NOMO-1 treated with dmso at 0.1 percent for 144 hours (cell line): Measurements from ENCODE around the gene SBDS.
"Not testable (repeated sequence)": the region's sequence is repeated elsewhere in the genome, so short reads cannot be mapped to it uniquely, and the experiment has no call there.

Source experiments
- DNase-seq: peaks from one replicate; lab custom pipeline; 2025; ENCODE audit not compliant: unreplicated experiment; lab: John Stamatoyannopoulos, UW

SBDS gene

DNA sequence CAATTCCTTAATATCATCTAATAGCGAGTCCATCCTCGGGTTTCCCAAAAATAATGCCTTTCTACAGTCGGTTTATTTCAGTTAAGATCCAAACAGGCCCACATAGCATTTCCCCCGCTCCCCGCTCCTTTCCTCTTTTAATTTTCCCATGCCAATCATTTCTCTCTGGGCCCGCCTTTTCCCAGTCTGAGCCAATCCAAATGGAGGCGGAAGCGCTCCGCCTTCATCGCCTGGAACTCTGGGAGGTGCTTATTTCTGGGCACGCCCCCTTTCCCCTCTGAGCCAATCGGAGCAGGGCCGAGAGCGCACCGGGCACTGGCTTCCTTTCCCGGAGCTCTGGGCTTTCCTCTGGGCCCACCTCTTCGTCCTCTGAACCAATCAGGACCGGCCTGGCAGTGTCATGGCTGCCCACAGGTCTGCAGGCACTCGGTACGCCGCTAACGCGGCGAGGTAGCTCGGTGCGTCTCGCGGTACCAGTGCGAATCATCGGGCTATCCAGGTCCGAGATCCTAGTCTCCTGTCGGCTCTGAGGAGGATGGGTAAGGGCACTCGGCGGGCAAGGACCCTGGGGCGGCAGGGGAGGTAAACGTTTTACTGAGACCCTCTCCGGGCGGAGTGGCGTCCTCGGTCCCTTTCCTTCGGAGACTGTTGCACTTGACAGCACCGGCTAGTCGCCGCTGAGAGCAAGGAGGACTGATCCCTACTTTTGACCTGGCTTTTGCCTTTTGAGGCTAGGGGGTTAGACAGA, 1.2 kb upstream of the SBDS start, which contains the start of gene TYW1:
Gene TYW1 (plus strand): TSS at position 390 of the 748 bp plus-strand sequence. CDS start 146 bp downstream, at position 536.
- peak; percentile 90 for DNase-seq

DNA sequence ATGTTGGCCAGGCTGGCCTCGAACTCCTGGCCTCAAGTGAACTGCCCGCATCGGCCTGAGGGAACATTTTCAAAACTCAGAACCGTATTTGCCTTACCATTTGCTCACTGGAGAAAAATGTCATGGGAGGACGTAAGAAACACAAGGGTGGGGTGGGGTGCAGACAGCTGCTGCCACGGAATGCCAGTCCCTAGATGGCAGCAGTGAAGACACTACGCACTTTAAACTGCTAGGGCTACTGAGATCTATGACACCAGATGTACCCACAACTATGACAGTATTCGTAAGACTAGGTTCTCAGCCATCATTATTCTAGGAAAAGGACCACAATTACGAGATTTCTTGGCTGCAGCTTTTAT, 716 bp downstream of the SBDS start:
- DNase-seq: not testable (repeated sequence)

DNA sequence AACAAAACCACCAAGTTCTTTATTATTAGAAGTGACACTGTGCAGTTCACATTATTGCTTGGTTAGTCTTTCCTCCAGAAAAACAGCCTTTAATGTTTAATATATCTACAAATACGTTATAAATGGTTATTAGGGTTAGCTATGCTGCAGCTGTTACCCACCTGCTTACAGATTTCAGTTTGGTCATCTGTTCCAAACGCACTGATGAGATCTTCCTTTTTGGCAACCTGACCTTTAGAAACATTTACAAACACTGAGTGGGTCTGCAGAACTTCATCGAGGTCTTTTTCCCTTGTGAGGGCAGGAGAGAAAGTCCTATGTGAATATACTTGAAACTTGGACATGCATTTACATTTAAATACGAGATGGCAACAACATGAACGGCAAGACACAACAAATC, 1.3 kb downstream of the SBDS start:
- DNase-seq: not testable (repeated sequence)

GRCh38 chr7:66989552-66989951, 5.8 kb downstream of the SBDS start:
- not testable (repeated sequence) for DNase-seq

DNA sequence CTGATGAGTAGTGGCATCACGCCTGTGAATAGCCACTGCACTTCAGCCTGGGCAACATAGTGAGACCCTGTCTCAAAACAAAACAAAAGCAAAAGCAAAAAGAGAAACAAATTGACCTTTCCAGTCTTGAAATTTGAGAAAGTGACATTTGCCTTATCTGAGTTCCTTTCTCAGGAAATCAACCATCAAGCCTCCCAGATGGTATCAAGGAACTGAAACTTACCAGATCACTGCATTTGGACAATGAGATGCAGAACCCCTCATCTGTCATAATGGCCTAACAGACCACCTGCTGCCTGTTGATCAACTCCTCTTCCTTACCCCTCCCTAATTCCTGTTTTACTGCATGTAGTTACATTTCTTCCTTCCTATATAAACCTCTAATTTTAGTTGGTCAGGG, 15.1 kb downstream of the SBDS start:
- not testable (repeated sequence) for DNase-seq

GRCh38 chr7:66979013-66979412, 16.4 kb downstream of the SBDS start:
- DNase-seq: not testable (repeated sequence)

DNA sequence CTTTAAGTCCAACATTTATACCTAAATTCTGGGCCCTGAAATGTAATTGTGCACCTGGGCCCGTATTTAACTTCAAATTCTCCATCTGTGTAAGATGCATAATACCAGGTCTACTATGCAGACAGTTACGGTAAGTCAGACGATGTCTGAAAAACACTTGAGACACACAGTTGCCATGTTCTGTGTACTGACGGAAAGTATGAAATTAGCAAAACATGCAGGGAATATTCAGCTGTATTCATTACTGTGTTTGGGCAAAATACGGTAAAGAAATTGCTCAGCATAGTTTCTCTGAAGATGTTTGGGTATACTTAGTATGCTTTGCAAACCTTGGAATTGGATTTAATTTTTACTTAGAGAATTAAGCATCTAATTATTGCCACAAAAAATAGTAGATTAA, 17.1 kb downstream of the SBDS start:
- not testable (repeated sequence) for DNase-seq

GRCh38 chr7:66974986-66975590, 20.3 kb downstream of the SBDS start:
- no peak for DNase-seq

- DNase-seq: no peak
Observed at GRCh38 chr7:66970310-66970709, 25.1 kb downstream of the SBDS start.

GRCh38 chr7:66969001-66969400, 26.4 kb downstream of the SBDS start:
- not testable (repeated sequence) for DNase-seq

- DNase-seq: no peak
Observed at GRCh38 chr7:66967029-66967428, 28.4 kb downstream of the SBDS start.

DNA sequence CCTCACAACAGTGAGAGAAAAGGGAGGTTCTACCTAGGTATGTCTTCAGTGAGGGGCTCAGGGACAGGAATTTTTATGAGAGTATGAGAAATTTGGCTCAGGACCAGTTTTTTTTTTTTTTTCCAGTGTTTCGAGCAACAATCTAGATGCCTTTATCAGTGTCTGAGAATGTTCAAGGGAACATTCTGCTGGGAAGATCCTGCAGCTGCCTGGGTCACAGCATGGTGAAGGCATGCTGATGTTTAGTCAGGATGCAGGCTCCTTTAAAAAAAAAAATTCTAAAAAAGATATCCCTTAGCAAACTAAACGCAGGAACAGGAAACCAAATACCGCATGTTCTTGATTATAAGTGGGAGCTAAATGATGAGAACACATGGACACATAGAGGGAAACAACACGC, 31.0 kb downstream of the SBDS start:
- no peak for DNase-seq

GRCh38 chr7:66961096-66961495, 34.3 kb downstream of the SBDS start:
- no peak for DNase-seq

DNA sequence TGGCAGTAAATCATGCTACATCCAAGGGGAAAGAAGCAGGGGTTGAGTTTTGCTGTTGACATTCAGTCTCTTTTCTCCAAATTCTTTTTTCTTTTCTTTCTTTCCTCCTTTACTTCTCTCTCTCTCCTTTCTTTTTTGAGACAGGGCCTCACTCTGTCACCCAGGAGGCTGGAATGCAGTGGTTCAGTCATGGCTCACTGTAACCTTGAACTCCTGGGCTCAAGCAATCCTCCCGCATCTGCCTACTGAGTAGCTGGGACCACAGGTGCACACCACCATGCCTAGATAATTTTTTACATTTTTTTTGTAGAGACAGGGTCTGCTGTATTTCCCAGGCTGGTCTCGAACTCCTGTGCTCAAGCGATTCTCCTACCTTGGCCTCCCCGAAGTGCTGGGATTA, 35.2 kb downstream of the SBDS start:
- DNase-seq: no peak

- no peak for DNase-seq
Observed at GRCh38 chr7:66958538-66959350, 36.6 kb downstream of the SBDS start.

DNA sequence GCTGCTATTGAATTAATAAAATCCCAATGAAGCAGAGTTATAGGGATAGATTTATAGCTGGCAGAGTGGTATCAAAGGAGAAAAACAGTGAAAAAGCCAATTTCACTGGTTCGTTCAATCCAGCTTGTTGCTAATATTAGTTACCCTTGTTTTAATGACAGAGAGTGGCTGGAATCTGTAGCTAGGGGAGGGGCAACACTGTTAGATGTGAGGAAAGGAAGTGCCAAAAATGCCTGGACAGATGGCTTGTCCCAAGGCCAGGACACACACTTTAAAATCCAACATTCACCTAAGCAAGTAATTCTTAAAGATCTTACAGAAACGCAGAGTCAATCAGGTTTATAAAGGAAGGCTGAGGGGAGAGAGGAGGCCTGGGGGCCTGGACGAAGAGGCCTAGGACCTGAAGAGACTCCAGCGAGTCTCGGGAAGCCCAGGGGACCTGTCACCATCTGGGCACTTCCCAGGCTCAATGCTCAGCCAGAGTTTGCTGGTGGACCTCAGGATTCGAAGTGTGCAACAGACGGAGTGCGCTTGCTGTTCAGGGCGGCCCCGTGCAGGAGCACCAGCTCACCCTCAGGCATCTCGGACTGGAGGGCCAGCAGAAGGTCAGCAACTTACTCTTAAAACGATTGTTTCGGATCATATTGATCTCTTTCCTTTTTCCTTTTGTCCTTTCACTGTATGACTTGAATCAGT, 37.6 kb downstream of the SBDS start:
- no peak for DNase-seq

DNA sequence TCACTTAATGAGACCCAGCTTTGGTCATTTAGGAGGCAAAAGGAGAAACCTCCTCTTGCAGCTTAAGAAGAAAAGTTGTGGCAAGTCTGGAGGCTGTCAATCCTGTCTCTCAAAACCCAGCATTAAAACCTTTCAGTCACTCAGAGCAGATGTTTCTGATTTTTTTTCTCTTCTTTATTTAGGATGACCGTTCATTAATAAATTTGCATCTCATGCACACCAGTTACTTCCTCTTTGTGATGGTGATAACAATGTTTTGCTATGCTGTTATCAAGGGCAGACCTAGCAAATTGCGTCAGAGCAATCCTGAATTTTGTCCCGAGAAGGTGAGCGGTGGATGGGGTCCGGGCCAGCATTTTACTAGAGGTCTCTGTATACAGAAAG, 42.4 kb downstream of the SBDS start:
- no peak for DNase-seq

DNA sequence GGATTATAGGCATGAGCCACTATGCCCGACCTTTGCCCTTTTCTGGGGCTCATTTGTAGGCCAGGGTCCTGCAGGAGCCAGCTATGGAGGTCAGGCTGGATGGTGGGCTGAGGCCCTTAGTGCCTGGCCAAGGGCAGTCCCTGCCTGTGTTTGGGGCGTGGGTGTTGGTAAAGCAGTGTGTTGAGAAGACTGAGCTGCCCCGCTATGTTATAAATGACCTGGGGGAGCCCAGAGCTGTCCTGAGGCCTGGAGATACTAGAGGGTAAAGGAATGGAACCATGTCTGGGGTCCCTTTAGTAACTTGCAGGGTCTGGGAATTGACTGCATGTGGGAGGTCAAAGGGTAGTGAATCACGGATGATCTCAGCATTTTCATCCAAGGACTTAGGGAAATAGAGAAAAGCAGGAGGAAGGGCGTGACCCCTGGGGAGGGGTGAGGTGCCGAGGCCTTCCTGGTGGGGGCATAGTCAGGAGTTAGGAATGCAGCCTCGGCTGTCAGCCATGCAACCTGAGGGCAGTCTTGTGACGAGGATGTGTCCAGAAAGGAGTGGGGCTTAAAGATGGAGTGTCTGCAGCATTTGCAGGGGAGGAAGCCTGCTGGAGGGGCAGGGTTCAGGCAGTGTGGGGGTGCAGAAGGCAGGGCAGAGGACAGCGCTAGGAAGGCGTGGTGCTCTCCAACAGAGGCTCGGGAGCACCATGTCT, 42.9 kb downstream of the SBDS start:
- no peak for DNase-seq

DNA sequence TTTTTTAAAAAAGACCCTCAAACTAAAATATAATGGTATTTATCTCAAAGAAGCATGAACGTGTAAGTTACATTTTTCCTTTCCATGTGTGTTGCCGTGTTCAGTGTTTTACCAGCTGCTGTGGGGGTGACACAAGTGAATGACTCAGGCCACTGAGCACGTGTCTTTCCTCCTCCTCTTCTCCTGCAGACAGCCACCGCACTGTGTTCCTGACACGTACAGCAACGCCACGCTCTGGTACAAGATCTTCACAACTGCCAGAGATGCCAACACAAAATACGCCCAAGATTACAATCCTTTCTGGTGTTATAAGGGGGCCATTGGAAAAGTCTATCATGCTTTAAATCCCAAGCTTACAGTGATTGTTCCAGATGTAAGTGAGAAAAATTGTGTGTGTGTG, 44.6 kb downstream of the SBDS start:
- DNase-seq: no peak

DNA sequence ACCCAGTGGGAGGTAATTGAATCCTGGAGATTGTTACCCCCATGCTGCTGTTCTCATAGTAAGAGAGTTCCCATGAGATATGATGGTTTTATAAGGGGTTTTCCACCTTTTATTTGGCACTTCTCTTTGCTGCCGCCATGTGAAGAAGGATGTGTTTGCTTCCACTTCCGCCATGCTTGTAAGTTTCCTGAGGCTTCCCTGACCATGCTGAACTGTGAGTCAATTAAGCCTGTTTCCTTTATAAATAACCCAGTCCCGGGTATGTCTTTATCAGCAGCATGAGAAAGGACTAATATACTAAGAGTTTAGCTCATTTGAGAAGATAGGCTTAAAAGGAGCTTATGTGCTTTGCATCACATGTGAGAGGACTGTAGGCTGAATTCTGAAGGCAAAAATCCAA, 45.1 kb downstream of the SBDS start:
- DNase-seq: no peak
